ENCODE results near the gene TP53I11.

DNA sequence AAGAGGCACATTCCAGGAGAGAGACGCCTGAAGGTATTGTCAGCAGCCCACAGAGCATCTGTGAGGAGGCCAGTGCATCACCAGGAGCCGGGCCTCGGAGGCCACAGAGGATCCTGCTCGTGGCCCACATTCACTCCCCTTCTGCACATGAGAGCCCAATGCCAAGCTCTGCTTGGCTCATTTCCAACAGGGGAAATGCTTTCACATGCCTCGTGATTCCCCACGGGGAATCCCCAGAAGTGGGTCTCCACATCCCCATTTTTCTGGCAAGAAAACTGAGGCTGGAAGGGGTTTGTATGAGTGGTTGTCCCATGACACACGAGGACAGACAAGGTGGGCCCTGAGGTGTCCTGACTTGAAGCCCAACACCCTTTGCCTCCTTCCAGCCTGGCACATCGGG is 34.4 kb downstream of the TP53I11 start:
- TF ChIP-seq EZH2 (IDR thresholded peaks at IDR 0.05; ENCODE audit: insufficient read depth, low read length) = no peak
- TF ChIP-seq, protein P1, sequence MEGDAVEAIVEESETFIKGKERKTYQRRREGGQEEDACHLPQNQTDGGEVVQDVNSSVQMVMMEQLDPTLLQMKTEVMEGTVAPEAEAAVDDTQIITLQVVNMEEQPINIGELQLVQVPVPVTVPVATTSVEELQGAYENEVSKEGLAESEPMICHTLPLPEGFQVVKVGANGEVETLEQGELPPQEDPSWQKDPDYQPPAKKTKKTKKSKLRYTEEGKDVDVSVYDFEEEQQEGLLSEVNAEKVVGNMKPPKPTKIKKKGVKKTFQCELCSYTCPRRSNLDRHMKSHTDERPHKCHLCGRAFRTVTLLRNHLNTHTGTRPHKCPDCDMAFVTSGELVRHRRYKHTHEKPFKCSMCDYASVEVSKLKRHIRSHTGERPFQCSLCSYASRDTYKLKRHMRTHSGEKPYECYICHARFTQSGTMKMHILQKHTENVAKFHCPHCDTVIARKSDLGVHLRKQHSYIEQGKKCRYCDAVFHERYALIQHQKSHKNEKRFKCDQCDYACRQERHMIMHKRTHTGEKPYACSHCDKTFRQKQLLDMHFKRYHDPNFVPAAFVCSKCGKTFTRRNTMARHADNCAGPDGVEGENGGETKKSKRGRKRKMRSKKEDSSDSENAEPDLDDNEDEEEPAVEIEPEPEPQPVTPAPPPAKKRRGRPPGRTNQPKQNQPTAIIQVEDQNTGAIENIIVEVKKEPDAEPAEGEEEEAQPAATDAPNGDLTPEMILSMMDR (IDR thresholded peaks at IDR 0.05; ENCODE audit: insufficient read depth, low read depth, low read length) = no peak

Measured in astrocyte (in vitro differentiated cells and primary cell).